Keratinocyte (primary cell): Measurements from ENCODE around the gene PLS1. TPM values are rescaled to one million over a fixed set of nuclear protein-coding genes. Genes with fewer than 3 reads are reported as not detected.

Experiments used
- DNase-seq: peaks from one replicate; pipeline ENCODE4 v3.0.0-alpha.2; 2011; ENCODE audit warnings: low read depth, missing footprints, low spot score
- FAIRE-seq: peaks from 2 replicates; lab custom pipeline; 2011; peaks lifted over from hg19 to GRCh38; lab: Jason Lieb, UNC
- H2AFZ ChIP-seq: 2 replicates; pipeline ENCODE4 v1.6.0; 2012; ENCODE audit warnings: low read length, control low read depth, inconsistent platforms; ENCODE audit not compliant: control insufficient read depth
- H3K27ac ChIP-seq: 2 replicates; pipeline ENCODE4 v1.5.1; 2011; ENCODE audit warnings: low read length; ENCODE audit not compliant: control insufficient read depth, insufficient read depth
- H3K27me3 ChIP-seq: 3 replicates; pipeline ENCODE4 v1.6.0; 2011; ENCODE audit warnings: low read length; ENCODE audit not compliant: control insufficient read depth, insufficient read depth; ENCODE audit errors: extremely low read depth
- H3K36me3 ChIP-seq, 2 experiments: 2 replicates in 1 of 2; 3 replicates in 1 of 2; pipeline ENCODE4 v1.5.1; 2011; ENCODE audit warnings: low read length in 2 of 2, mild to moderate bottlenecking in 1 of 2; ENCODE audit not compliant: control insufficient read depth in 2 of 2, insufficient read depth in 2 of 2; ENCODE audit errors: extremely low read depth in 1 of 2
- H3K4me1 ChIP-seq: 3 replicates; pipeline ENCODE4 v1.5.1; 2011; ENCODE audit warnings: low read length; ENCODE audit not compliant: control insufficient read depth, insufficient read depth; ENCODE audit errors: extremely low read depth
- H3K4me2 ChIP-seq: 3 replicates; pipeline ENCODE4 v1.6.0; 2011; ENCODE audit warnings: low read depth, low read length; ENCODE audit not compliant: control insufficient read depth, insufficient read depth; ENCODE audit errors: extremely low read depth
- H3K4me3 ChIP-seq, 3 experiments: fragments of 200-600 bp in 1 of 3; sonication (generic) in 1 of 3; 2 replicates in 2 of 3; 3 replicates in 1 of 3; pipeline ENCODE4 v1.5.1; 2011 to 2016; ENCODE audit warnings: low read length in 3 of 3, mild to moderate bottlenecking in 3 of 3, control low read depth in 2 of 3, inconsistent platforms in 1 of 3, low read depth in 1 of 3, mixed read lengths in 1 of 3, mixed run types in 1 of 3, moderate library complexity in 1 of 3; ENCODE audit not compliant: control insufficient read depth in 2 of 3, insufficient read depth in 2 of 3; ENCODE audit errors: extremely low read depth in 1 of 3
- H3K79me2 ChIP-seq: 2 replicates; pipeline ENCODE4 v1.6.0; 2012; ENCODE audit warnings: low read length; ENCODE audit not compliant: control insufficient read depth, insufficient read depth
- H3K9ac ChIP-seq: 3 replicates; pipeline ENCODE4 v1.6.0; 2011; ENCODE audit warnings: low read length; ENCODE audit not compliant: control insufficient read depth, insufficient read depth; ENCODE audit errors: extremely low read depth
- H3K9me1 ChIP-seq: 3 replicates; pipeline ENCODE4 v1.6.0; 2011; ENCODE audit warnings: low read length; ENCODE audit not compliant: control insufficient read depth, insufficient read depth; ENCODE audit errors: extremely low read depth
- H3K9me3 ChIP-seq: 2 replicates; pipeline ENCODE4 v1.5.1; 2012; ENCODE audit warnings: low read depth, low read length; ENCODE audit not compliant: control insufficient read depth
- H4K20me1 ChIP-seq: 3 replicates; pipeline ENCODE4 v1.6.0; 2011; ENCODE audit warnings: low read length; ENCODE audit not compliant: control insufficient read depth, insufficient read depth; ENCODE audit errors: extremely low read depth
- EZH2 ChIP-seq: IDR thresholded peaks from one replicate; pipeline ENCODE4 v1.6.1; 2012; ENCODE audit warnings: inconsistent platforms, mild to moderate bottlenecking, low read length, moderate library complexity
- dilution Hi-C: fragments of 300-500 bp; cut with MboI; formaldehyde crosslinking; loops from one replicate; pipeline ENCODE4 v1.7.0; 2020; ENCODE audit warnings: low sequenced_read_pairs; ENCODE audit not compliant: extremely low pct_ligation_motif_present
- polyA plus RNA-seq, 5 experiments: library from polyadenylated mRNA; depleted of rRNA in 3 of 5; stranded (reverse) in 3 of 5; stranded (forward) in 1 of 5; unstranded in 1 of 5; fragments of >200 nt; gene quantifications; 1 replicate in 1 of 5; 2 replicates in 3 of 5; 3 replicates in 1 of 5; pipeline versions ENCODE4 v1.2.1 to v1.2.3, GENCODE V29; 2011 to 2012; ENCODE audit warnings: missing spikeins in 2 of 5, low read depth in 1 of 5, low replicate concordance in 1 of 5
- TF ChIP-seq, protein P1 (sequence below), 3 experiments: IDR thresholded peaks in 1 of 3; conservative IDR thresholded peaks in 1 of 3; optimal IDR thresholded peaks in 1 of 3; 2 replicates in 2 of 3; 3 replicates in 1 of 3; pipeline versions ENCODE3 to v1.5.1; 2011; ENCODE audit warnings: low read length in 3 of 3, mild to moderate bottlenecking in 3 of 3, moderate library complexity in 2 of 3, control low read depth in 1 of 3, inconsistent platforms in 1 of 3; ENCODE audit not compliant: insufficient read depth in 2 of 3; ENCODE audit errors: extremely low read depth in 1 of 3

The PLS1 gene
- polyA plus RNA-seq, 1 donor (not counting 4 experiments of a cell fraction or from before 2014, with no cell fraction given) = 13.9 TPM

DNA sequence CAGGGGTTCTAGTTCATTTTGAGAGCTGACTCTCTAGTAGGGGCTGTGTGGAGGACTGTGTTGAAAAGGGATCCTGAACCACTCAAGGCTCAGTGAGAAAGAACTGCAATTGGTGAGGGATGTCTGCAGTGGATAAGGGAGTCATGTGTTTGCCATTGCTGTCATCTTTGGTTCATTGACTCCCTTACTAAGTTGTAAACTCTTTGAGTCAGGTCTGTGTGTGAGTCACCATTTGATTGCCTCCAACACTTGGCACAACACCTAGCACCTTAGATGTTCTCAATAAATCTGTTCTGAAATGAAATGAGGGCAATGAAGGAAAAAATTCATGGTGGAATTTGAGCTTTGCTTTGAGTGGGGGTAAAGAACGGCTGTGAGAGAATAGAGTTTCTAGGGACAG lies 51.7 kb downstream of the PLS1 start:
- H3K9me1 ChIP-seq = no peaks in the 10 kb centered on the region
- H4K20me1 ChIP-seq = no peaks in the 10 kb centered on the region
- FAIRE-seq (peak; percentile 95), DNase-seq (peak; percentile 17)
- no peaks in the 10 kb centered on the region for H3K79me2 ChIP-seq
- H3K36me3 ChIP-seq = no peaks in the 10 kb centered on the region
- H3K4me1 ChIP-seq = peaks cover 37% of the 10 kb centered on the region
- no peak overlapping the region for H3K27ac ChIP-seq
- no peak overlapping the region for H3K4me3 ChIP-seq
- no peaks in the 10 kb centered on the region for H3K9me3 ChIP-seq
- no peak overlapping the region for H3K9ac ChIP-seq
- H3K4me2 ChIP-seq = no peak overlapping the region
- TF ChIP-seq, protein P1, sequence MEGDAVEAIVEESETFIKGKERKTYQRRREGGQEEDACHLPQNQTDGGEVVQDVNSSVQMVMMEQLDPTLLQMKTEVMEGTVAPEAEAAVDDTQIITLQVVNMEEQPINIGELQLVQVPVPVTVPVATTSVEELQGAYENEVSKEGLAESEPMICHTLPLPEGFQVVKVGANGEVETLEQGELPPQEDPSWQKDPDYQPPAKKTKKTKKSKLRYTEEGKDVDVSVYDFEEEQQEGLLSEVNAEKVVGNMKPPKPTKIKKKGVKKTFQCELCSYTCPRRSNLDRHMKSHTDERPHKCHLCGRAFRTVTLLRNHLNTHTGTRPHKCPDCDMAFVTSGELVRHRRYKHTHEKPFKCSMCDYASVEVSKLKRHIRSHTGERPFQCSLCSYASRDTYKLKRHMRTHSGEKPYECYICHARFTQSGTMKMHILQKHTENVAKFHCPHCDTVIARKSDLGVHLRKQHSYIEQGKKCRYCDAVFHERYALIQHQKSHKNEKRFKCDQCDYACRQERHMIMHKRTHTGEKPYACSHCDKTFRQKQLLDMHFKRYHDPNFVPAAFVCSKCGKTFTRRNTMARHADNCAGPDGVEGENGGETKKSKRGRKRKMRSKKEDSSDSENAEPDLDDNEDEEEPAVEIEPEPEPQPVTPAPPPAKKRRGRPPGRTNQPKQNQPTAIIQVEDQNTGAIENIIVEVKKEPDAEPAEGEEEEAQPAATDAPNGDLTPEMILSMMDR (optimal IDR thresholded peaks at IDR 0.05 in 1 of 3, IDR thresholded peaks at IDR 0.05 in 1 of 3, conservative IDR thresholded peaks at IDR 0.05 in 1 of 3; ENCODE audit: extremely low read depth in 1 of 3, insufficient read depth in 2 of 3, low read length in 3 of 3) = no peak
- TF ChIP-seq EZH2 = no peak
- dilution Hi-C loops = no loop called here
- no peaks in the 10 kb centered on the region for H3K27me3 ChIP-seq
- H2AFZ ChIP-seq = no peak overlapping the region

DNA sequence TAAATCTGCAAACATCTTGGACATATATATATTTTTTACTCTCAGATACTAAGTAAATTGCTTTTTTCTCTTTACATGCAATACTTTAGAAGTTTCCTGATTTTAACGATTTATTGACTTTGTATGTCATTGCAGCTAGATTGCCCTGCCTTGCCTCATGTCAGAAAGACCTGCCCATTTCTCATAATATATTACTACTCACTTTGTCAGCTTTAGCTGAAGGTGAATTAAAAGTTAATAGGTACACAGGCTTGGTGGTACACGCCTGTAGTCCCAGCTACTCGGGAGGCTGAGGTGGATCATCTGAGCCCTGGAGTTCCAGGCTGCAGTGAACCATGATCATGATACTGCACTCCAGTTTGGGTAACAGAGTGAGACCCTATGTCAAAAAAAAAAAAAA lies 52.8 kb downstream of the PLS1 start:
- FAIRE-seq = no peak

More for the DNA sequence above, 52.8 kb downstream of the PLS1 start:
- H4K20me1 ChIP-seq = no peaks in the 10 kb centered on the region
- TF ChIP-seq, protein P1 (optimal IDR thresholded peaks at IDR 0.05 in 1 of 3, IDR thresholded peaks at IDR 0.05 in 1 of 3, conservative IDR thresholded peaks at IDR 0.05 in 1 of 3; ENCODE audit: extremely low read depth in 1 of 3, insufficient read depth in 2 of 3, low read length in 3 of 3) = no peak
- TF ChIP-seq EZH2 = no peak
- H2AFZ ChIP-seq = no peak overlapping the region
- no peak overlapping the region for H3K4me2 ChIP-seq
- H3K9ac ChIP-seq = no peak overlapping the region
- no peaks in the 10 kb centered on the region for H3K9me1 ChIP-seq
- dilution Hi-C loops = no loop called here
- no peak overlapping the region for H3K27ac ChIP-seq
- H3K4me3 ChIP-seq = no peak overlapping the region
- H3K4me1 ChIP-seq = peaks cover 37% of the 10 kb centered on the region
- no peaks in the 10 kb centered on the region for H3K27me3 ChIP-seq
- H3K9me3 ChIP-seq = no peaks in the 10 kb centered on the region
- H3K79me2 ChIP-seq = no peaks in the 10 kb centered on the region
- no peak for DNase-seq
- H3K36me3 ChIP-seq = no peaks in the 10 kb centered on the region
